Endothelial cell of hepatic sinusoid (primary cell): ENCODE measurements around the gene MTX1.
"Not testable (repeated sequence)": the region's sequence is repeated elsewhere in the genome, so short reads cannot be mapped to it uniquely, and the experiment has no call there.

Experiments
- in situ Hi-C: cut with HindIII; loops from 2 replicates; pipeline ENCODE4 v1.10.0; 2017; ENCODE audit warnings: low sequenced_read_pairs

Gene MTX1

GRCh38 chr1:155208541-155209311, at the start of gene MTX1:
TSS of gene MTX1 (plus strand) at chr1:155208695. CDS start at chr1:155208805, 110 bp downstream.
- in situ Hi-C loops, result no loop called here

- in situ Hi-C loops, result no loop called here
Measured at GRCh38 chr1:155158991-155159390, 49.5 kb upstream of the MTX1 start.

- in situ Hi-C loops, result no loop called here
Measured at GRCh38 chr1:155160128-155160527, 48.4 kb upstream of the MTX1 start.

- in situ Hi-C loops, result not testable (repeated sequence)
Measured at GRCh38 chr1:155162631-155163030, 45.9 kb upstream of the MTX1 start.

- in situ Hi-C loops, result not testable (repeated sequence)
Measured at GRCh38 chr1:155163785-155164184, 44.7 kb upstream of the MTX1 start.

GRCh38 chr1:155164625-155165024, 43.9 kb upstream of the MTX1 start:
- in situ Hi-C loops, result loop anchor here (5.0 kb wide), 1 partner anchor 67 kb away; no protein-coding TSS in a partner anchor

- in situ Hi-C loops, result loop anchor here (5.0 kb wide), 1 partner anchor 69 kb away; no protein-coding TSS in a partner anchor
Measured at GRCh38 chr1:155166051-155166470, 42.4 kb upstream of the MTX1 start.

- in situ Hi-C loops, result loop anchor here (5.0 kb wide), 1 partner anchor 69 kb away; no protein-coding TSS in a partner anchor
Measured at GRCh38 chr1:155166471-155167165, 41.9 kb upstream of the MTX1 start.

GRCh38 chr1:155167166-155168104, 41.1 kb upstream of the MTX1 start:
- in situ Hi-C loops, result loop anchor here (5.0 kb wide), 1 partner anchor 70 kb away; no protein-coding TSS in a partner anchor

GRCh38 chr1:155168105-155168445, 40.4 kb upstream of the MTX1 start:
- in situ Hi-C loops, result loop anchor here (5.0 kb wide), 1 partner anchor 71 kb away; no protein-coding TSS in a partner anchor

GRCh38 chr1:155168456-155169210, 39.9 kb upstream of the MTX1 start:
- in situ Hi-C loops, result loop anchor here (5.0 kb wide), 1 partner anchor 71 kb away; no protein-coding TSS in a partner anchor

GRCh38 chr1:155169541-155169940, 39.0 kb upstream of the MTX1 start:
- in situ Hi-C loops, result loop anchor here (5.0 kb wide), 1 partner anchor 72 kb away; no protein-coding TSS in a partner anchor

- in situ Hi-C loops, result no loop called here
Measured at GRCh38 chr1:155170101-155170785, 38.3 kb upstream of the MTX1 start.

- in situ Hi-C loops, result no loop called here
Measured at GRCh38 chr1:155170806-155171205, 37.7 kb upstream of the MTX1 start.

GRCh38 chr1:155171836-155172731, 36.4 kb upstream of the MTX1 start:
- in situ Hi-C loops, result no loop called here

GRCh38 chr1:155172732-155173477, 35.6 kb upstream of the MTX1 start, which contains the start of gene KRTCAP2:
TSS of gene KRTCAP2 (minus strand) at chr1:155173304. CDS start at chr1:155173224, 80 bp downstream.
- in situ Hi-C loops, result no loop called here

GRCh38 chr1:155173478-155174323, 34.8 kb upstream of the MTX1 start, which contains the start of gene TRIM46:
TSS of gene TRIM46 (plus strand) at chr1:155173849. CDS start at chr1:155173967, 118 bp downstream.
- in situ Hi-C loops, result no loop called here
